ENCODE data around the gene ELN.

DNA sequence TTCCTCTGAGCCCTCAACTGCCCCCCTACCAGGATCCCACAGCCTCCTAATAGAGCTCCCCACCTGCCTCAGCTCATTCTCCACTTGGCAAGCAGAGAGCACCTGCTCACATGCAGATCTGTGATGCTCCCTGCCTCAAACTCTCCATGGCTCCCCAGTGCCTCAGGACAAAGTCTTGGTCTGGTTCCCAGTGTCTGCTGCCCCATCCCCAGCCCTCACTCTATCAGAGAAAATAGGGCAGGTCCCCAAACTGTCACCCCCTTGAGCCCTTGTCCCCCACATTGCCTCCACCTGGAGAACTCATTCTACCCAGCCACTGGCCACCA lies 20.8 kb upstream of the ELN start:
- TF ChIP-seq, protein P1, sequence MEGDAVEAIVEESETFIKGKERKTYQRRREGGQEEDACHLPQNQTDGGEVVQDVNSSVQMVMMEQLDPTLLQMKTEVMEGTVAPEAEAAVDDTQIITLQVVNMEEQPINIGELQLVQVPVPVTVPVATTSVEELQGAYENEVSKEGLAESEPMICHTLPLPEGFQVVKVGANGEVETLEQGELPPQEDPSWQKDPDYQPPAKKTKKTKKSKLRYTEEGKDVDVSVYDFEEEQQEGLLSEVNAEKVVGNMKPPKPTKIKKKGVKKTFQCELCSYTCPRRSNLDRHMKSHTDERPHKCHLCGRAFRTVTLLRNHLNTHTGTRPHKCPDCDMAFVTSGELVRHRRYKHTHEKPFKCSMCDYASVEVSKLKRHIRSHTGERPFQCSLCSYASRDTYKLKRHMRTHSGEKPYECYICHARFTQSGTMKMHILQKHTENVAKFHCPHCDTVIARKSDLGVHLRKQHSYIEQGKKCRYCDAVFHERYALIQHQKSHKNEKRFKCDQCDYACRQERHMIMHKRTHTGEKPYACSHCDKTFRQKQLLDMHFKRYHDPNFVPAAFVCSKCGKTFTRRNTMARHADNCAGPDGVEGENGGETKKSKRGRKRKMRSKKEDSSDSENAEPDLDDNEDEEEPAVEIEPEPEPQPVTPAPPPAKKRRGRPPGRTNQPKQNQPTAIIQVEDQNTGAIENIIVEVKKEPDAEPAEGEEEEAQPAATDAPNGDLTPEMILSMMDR (conservative IDR thresholded peaks at IDR 0.05; ENCODE audit: low read depth, low read length) = no peak
- TF ChIP-seq POLR2A (IDR thresholded peaks at IDR 0.05; ENCODE audit: low read depth, low read length) (no peak), FOS (IDR thresholded peaks at IDR 0.05; ENCODE audit: low read depth, low read length) (no peak)

All from IMR-90 (cell line).